Cardiac fibroblast (primary cell): ENCODE data around the gene PGM5.

Experiments
- DNase-seq, 2 donors: peaks; one replicate each; pipeline versions ENCODE4 v3.0.0 to v3.0.0-alpha.2; 2010; ENCODE audit warnings: low read depth in 2 of 2
- H3K4me3 ChIP-seq, 2 donors: replicated peaks in 1 of 2; 1 replicate in 1 of 2; 2 replicates in 1 of 2; pipeline ENCODE4 v1.5.1; 2011; ENCODE audit warnings: low read depth in 2 of 2, low read length in 2 of 2, mild to moderate bottlenecking in 2 of 2, moderate library complexity in 1 of 2
- TF ChIP-seq, protein P1 (sequence below): IDR thresholded peaks from one replicate; pipeline ENCODE4 v1.5.1; 2011; ENCODE audit warnings: low read depth, mild to moderate bottlenecking, low read length, inconsistent platforms

The PGM5 gene

DNA sequence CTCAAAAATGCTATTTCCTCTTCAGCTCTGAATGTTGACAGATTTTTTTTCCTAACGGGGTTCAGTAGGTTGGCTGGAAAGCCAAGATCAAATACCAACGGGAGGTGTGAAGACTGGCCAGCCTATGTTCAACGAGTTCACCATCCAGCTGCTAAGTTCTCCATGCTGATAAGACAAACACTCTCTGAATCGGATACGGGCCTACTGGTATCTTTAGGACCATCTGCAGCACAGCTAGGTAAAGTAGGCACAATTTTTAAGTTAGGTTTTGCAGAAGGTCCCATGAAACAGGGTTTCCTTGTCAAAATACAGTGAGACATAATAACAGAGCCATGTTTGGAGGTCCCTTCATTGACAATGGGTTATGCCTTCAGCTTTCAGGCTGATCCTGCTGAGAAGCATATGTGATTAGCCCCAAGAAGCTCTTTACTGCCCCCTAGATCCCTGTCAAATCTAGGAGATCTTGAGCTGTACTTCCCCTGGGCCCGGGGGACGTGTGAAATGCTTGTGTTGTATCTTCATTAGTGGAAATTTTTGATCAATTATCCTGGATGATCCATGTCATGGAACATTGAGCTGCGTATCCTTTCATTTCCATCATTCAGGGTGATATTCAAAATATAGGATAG, 60.6 kb downstream of the PGM5 start:
- no peak for DNase-seq
- TF ChIP-seq, protein P1, sequence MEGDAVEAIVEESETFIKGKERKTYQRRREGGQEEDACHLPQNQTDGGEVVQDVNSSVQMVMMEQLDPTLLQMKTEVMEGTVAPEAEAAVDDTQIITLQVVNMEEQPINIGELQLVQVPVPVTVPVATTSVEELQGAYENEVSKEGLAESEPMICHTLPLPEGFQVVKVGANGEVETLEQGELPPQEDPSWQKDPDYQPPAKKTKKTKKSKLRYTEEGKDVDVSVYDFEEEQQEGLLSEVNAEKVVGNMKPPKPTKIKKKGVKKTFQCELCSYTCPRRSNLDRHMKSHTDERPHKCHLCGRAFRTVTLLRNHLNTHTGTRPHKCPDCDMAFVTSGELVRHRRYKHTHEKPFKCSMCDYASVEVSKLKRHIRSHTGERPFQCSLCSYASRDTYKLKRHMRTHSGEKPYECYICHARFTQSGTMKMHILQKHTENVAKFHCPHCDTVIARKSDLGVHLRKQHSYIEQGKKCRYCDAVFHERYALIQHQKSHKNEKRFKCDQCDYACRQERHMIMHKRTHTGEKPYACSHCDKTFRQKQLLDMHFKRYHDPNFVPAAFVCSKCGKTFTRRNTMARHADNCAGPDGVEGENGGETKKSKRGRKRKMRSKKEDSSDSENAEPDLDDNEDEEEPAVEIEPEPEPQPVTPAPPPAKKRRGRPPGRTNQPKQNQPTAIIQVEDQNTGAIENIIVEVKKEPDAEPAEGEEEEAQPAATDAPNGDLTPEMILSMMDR, result no peak
- no peak overlapping the region for H3K4me3 ChIP-seq

DNA sequence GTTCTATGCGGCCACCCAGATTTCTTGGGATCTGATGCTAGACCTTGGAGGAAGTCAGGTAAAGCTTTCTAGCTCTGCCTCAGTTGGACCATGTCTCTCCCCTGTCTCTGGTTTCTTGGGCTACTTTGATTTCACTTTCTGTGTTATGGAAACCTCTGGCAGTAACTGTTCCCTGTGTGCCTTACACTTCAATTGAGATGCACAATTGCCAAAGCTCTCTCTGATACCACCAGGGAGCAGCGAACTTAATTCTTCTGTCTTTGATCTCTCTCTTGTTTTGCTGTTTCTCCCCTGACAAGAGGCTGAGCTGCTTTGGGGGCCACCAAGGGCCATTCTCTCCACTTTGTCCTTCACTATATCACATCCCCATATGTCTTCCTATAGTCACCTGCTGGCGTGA, 61.4 kb downstream of the PGM5 start:
- TF ChIP-seq, protein P1, result no peak
- DNase-seq, result no peak
- no peak overlapping the region for H3K4me3 ChIP-seq

DNA sequence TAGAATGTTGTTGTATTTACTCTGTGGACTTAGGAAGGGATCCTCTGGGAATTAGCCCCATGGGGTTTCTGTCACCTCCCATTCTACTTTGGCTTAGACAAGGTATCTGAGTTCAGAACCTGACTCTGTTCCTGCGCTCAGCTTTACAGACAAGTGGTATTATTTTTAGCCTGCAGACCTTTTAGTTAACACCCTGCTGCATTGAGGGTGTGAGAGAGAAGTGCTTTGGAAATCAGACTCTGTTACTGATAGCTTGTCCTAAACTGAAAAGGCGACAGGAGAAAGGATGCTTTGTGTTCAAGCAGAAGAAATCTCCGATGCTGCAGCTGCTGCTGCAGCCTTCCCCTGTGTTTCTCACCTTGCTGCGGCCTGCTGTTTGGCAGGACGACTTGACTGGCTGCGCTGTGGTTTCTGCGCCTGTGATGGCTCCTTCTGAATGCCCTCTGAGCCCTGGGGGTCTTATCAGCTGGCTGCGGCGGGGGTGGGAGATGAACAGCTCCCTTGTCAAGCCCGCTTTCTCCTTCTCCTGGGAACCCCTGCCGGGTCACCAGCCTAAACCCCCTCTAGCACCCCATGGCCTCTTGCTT, 61.9 kb downstream of the PGM5 start:
- H3K4me3 ChIP-seq, result no peak overlapping the region
- no peak for DNase-seq
- TF ChIP-seq, protein P1, result no peak

DNA sequence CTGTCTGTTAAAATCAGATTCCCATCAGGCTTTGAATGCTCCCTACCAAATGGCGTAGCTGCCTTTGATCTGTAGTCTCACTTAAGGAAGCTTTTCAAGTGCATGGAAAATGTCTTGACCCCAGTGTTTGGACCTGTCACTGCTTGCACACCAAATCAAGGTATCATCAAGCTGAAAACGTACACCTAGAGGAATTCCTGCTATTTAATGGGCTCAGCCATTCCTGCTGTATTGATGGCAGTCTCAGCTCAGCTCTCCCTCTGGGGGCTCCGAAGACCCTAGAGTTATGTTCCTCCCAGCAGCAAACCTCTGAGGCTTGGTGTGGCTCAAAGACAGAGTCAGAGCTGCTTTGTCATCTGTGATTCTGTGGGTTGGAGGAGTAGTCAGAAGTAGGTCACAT, 63.5 kb downstream of the PGM5 start:
- DNase-seq, result no peak
- TF ChIP-seq, protein P1, result no peak
- H3K4me3 ChIP-seq, result no peak overlapping the region

DNA sequence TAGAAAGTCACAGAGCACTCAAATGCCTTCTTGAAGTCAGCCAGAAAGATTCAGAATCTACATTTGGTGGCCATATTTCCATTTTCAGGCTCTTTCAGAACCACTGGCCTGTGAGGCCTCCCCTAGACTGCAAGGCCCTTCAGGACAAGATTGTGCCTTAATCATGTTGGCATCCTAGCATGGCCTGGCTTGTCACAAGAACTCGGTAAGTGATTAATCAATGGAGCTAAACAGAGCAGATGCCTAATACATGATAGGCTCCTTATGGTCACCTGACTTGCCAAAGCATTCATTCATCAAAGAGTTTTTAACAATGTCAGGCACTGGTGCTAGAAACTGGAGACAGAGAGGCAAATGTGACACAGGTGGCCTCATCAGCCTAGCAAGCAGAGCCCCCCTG, 70.3 kb downstream of the PGM5 start:
- no peak for DNase-seq
- TF ChIP-seq, protein P1, result no peak
- no peak overlapping the region for H3K4me3 ChIP-seq

DNA sequence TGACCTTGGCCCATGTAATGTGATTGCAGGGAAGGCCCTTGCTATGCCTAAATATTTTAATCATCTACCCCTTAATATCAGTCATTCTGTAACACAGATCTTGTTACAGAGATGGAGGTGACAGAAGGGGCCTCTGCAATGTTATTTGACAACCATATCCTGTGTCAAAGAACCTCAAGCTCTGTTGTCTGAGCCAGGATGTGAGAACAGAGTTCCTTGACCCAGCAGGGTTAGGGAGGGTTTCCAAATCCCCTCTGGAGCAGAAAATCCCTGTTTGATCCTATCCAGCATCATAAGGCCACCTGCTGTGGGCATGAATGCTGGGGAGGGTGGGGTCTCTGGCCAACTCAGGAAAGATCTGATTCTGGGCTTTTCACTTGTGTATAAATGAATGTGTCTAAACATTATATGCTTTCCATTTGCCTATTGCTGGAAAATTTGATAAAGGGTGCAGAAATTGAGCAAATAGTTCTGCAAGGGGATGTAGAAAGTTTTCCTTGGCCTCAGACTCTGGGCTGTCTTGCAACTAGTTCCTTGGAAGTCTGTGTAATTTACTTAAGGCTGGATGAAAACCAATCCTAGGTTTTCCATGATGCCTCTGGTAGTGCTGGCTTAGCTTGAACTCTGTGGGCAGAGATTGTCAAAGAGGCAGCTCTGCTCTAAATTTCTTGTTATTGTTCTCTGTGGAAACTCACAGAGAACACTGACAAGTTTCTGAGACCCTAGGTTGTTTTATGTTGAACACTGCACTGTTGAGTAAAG, 71.0 kb downstream of the PGM5 start:
- no peak for DNase-seq
- no peak overlapping the region for H3K4me3 ChIP-seq
- TF ChIP-seq, protein P1, result no peak
